Left lobe of liver (tissue), 2 donors: ENCODE measurements around the gene BEND4. TPM values are rescaled to one million over a fixed set of nuclear protein-coding genes. Genes with fewer than 3 reads are reported as not detected.

Source experiments
- ATAC-seq: fragments of 200-7000 bp; cut with Tn5 transposase; one replicate; pipeline ENCODE4 v1.9.1; 2020; ENCODE audit warnings: mild to moderate bottlenecking, moderate library complexity
- DNase-seq: peaks from one replicate; pipeline ENCODE4 v3.0.0-alpha.2; 2020; ENCODE audit warnings: low spot score
- total RNA-seq: library from RNA; stranded (reverse); gene quantifications from one replicate; pipeline ENCODE4 v1.2.1, GENCODE V29; 2021
- donor health status: DM: no; HTN: no; CAD: no; lungs with moderate emphysema.
- donor health status: DM: no; HTN: yes; CAD: no.

BEND4 gene
- total RNA-seq, 1 donor from 2014 or later = 0.18 TPM

GRCh38 chr4:42112846-42113245 lies 39.6 kb downstream of the BEND4 start:
- DNase-seq (no peak), ATAC-seq (no peak)

- no peak for ATAC-seq
- no peak for DNase-seq
Measured at GRCh38 chr4:42104521-42104920, 47.9 kb downstream of the BEND4 start.

GRCh38 chr4:42101446-42101975 lies 50.9 kb downstream of the BEND4 start:
- no peak for ATAC-seq
- DNase-seq = no peak

GRCh38 chr4:42088386-42088785 lies 64.1 kb downstream of the BEND4 start:
- DNase-seq (no peak), ATAC-seq (no peak)

- DNase-seq = no peak
- ATAC-seq = no peak
Measured at GRCh38 chr4:42083816-42084215, 68.6 kb downstream of the BEND4 start.

GRCh38 chr4:42080306-42080705 lies 72.1 kb downstream of the BEND4 start:
- ATAC-seq = no peak
- no peak for DNase-seq

- no peak for ATAC-seq
- DNase-seq = no peak
Measured at GRCh38 chr4:42078184-42078801, 74.2 kb downstream of the BEND4 start.

- ATAC-seq (no peak), DNase-seq (no peak)
Measured at GRCh38 chr4:42074294-42074693, 78.2 kb downstream of the BEND4 start.

GRCh38 chr4:42070463-42070862 lies 82.0 kb downstream of the BEND4 start:
- DNase-seq = no peak
- ATAC-seq = no peak

- no peak for DNase-seq
- ATAC-seq = no peak
Measured at GRCh38 chr4:42067264-42067663, 85.2 kb downstream of the BEND4 start.

GRCh38 chr4:42066402-42066801 lies 86.1 kb downstream of the BEND4 start:
- ATAC-seq = no peak

More at GRCh38 chr4:42066402-42066801, 86.1 kb downstream of the BEND4 start:
- DNase-seq = no peak

Other genes with a start within 250 kb of the BEND4 start
- gene TMEM33, start 217.2 kb downstream of the BEND4 start, total RNA-seq = 49.3 TPM
- 0.13 TPM for gene DCAF4L1, start 170.9 kb downstream of the BEND4 start, total RNA-seq
- 22.4 TPM for gene SLC30A9, start 162.1 kb downstream of the BEND4 start, total RNA-seq
- gene SHISA3, start 244.8 kb upstream of the BEND4 start, total RNA-seq = 0.28 TPM